GM12864 (cell line): ENCODE data around the gene FAM8A1.

ENCODE experiments used
- DNase-seq: peaks from one replicate; pipeline ENCODE4 v3.0.0-alpha.2; 2011; ENCODE audit warnings: low read depth
- H3K4me3 ChIP-seq: 2 replicates; pipeline ENCODE4 v1.5.1; 2011; ENCODE audit warnings: mild to moderate bottlenecking, low read depth, low read length, control low read depth
- CTCF ChIP-seq: IDR thresholded peaks from 2 replicates; pipeline ENCODE4 v1.5.1; 2011; ENCODE audit warnings: low read depth, mild to moderate bottlenecking, moderate library complexity, low read length, control low read depth, inconsistent platforms; ENCODE audit errors: missing control alignments

Gene FAM8A1

GRCh38 chr6:17656092-17656491, 56.0 kb downstream of the FAM8A1 start:
- no peak overlapping the region for H3K4me3 ChIP-seq
- no peak for TF ChIP-seq CTCF
- DNase-seq = no peak

DNA sequence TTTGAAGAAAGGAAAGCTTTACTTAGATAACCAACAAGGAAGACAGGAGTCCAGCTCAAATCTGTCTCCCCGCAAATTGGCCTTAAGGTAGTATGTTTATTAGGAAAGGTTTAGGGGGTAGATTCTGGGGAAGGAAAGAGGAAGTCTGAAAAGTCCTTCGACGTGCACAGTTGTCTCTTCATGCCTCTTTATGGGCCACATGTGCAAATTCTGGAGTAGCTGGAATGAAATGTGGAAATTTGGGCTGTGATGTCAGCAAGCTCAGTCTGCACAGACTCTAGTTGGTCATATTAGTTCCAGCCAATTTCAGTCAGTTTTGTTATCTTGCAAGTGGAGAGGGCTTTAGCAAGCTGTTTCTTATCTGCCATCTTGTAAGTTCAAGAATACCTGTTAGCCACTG, 56.5 kb downstream of the FAM8A1 start:
- no peak for TF ChIP-seq CTCF
- H3K4me3 ChIP-seq = no peak overlapping the region
- no peak for DNase-seq
